Measurements from ENCODE around the gene CDC14A.
A peak's percentile ranks its signal among the peaks of the same experiment; 100 is the strongest.

Gene CDC14A, protein sequence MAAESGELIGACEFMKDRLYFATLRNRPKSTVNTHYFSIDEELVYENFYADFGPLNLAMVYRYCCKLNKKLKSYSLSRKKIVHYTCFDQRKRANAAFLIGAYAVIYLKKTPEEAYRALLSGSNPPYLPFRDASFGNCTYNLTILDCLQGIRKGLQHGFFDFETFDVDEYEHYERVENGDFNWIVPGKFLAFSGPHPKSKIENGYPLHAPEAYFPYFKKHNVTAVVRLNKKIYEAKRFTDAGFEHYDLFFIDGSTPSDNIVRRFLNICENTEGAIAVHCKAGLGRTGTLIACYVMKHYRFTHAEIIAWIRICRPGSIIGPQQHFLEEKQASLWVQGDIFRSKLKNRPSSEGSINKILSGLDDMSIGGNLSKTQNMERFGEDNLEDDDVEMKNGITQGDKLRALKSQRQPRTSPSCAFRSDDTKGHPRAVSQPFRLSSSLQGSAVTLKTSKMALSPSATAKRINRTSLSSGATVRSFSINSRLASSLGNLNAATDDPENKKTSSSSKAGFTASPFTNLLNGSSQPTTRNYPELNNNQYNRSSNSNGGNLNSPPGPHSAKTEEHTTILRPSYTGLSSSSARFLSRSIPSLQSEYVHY

DNA sequence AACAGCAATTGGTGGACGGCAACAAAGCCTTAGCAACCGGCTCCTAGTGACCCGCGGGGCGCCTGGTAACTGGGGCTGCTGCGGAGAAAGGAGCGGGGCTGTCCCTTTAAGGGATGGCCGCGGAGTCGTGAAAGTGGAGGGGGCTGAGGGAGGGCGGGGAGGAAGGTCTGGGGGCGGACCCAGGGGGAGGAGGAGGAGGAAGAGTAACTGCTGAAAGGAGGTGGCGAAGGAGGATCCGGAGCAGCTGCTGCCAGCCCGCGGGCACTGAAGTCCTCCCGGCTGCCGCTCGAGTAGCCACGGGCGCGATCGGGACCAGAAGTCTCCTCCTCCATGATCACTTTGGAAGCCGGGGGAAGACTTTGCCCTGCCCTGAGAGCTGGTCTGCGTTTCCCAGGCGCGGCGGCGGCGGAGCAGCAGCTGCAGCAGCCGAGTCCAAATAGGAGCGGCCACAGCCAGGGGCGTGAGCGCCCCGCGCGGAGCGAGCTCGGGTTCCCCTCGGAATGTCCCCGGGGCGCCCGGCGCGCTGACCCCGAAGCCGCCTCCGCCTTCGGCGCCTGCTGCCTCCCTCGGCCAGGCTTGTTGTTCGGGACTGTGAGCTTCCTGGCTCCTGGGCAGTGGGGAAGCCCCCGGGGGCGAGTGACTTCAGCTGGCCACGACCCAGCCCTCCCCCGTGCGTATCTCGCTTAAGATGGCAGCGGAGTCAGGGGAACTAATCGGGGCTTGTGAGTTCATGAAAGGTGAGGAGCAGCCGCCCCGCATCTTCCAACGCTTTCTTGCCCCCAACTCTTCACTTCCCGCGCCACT is at the start of gene CDC14A:
Gene CDC14A, plus strand, starts transcription at position 240 of the 804 bp plus-strand sequence. Its CDS starts 449 bp downstream, at position 689.
- Histone ChIP-seq H3K27ac (peak within 1 kb of the TSS; percentile 91), H2AFZ (ENCODE audit: low read depth) (peak within 1 kb of the TSS; percentile 84), H3K36me3 (ENCODE audit: insufficient read depth) (no peaks in the 10 kb centered on the region), H3K4me1 (ENCODE audit: low read depth, poor library complexity, severe bottlenecking) (peaks cover 24% of the 10 kb centered on the region), H3K9ac (peak within 1 kb of the TSS; percentile 53), H4K20me1 (ENCODE audit: insufficient read depth) (no peaks in the 10 kb centered on the region), H3K4me2 (peak within 1 kb of the TSS; percentile 82), H3K27me3 (ENCODE audit: insufficient read depth, low read depth) (no peaks in the 10 kb centered on the region), H3K4me3 (IDR thresholded peaks at IDR 0.05; ENCODE audit: insufficient read depth, low read depth, low read length) (peak within 1 kb of the TSS; percentile 55), H3K79me2 (ENCODE audit: insufficient read depth, low read depth) (0 out of 2 replicates have a peak, but pooled peaks cover 5% of the 10 kb centered on the region)
- TF ChIP-seq, protein P1, sequence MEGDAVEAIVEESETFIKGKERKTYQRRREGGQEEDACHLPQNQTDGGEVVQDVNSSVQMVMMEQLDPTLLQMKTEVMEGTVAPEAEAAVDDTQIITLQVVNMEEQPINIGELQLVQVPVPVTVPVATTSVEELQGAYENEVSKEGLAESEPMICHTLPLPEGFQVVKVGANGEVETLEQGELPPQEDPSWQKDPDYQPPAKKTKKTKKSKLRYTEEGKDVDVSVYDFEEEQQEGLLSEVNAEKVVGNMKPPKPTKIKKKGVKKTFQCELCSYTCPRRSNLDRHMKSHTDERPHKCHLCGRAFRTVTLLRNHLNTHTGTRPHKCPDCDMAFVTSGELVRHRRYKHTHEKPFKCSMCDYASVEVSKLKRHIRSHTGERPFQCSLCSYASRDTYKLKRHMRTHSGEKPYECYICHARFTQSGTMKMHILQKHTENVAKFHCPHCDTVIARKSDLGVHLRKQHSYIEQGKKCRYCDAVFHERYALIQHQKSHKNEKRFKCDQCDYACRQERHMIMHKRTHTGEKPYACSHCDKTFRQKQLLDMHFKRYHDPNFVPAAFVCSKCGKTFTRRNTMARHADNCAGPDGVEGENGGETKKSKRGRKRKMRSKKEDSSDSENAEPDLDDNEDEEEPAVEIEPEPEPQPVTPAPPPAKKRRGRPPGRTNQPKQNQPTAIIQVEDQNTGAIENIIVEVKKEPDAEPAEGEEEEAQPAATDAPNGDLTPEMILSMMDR (conservative IDR thresholded peaks at IDR 0.05; ENCODE audit: low read depth, low read length), result no peak

DNA sequence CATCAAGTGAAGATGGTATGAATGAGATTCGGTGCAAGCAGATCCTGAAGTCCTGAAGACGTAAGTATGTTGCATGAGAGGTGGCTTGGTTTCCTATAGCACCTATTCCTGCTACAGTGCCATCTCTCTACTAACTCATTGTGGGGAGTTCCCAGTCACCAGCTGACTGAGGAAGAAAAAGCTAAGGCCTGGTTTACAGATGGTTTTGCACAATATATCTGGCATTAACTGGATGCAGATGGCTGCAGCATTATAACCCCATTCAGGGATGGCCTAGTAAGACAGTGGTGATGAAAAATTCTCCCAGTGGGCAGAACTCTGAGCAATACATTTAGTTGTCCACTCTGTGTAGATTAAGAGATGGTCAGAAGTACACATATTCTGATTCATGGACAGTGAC is 49.6 kb upstream of the CDC14A start:
- no peaks in the 10 kb centered on the region for H3K27me3 ChIP-seq (ENCODE audit: insufficient read depth, low read depth)
- no peak overlapping the region for H3K9ac ChIP-seq
- no peaks in the 10 kb centered on the region for H3K79me2 ChIP-seq (ENCODE audit: insufficient read depth, low read depth)
- H3K27ac ChIP-seq, result no peak overlapping the region
- H2AFZ ChIP-seq (ENCODE audit: low read depth), result no peak overlapping the region
- no peaks in the 10 kb centered on the region for H3K36me3 ChIP-seq (ENCODE audit: insufficient read depth)
- no peaks in the 10 kb centered on the region for H3K4me1 ChIP-seq (ENCODE audit: low read depth, poor library complexity, severe bottlenecking)
- no peak overlapping the region for H3K4me2 ChIP-seq
- no peaks in the 10 kb centered on the region for H4K20me1 ChIP-seq (ENCODE audit: insufficient read depth)
- H3K4me3 ChIP-seq (IDR thresholded peaks at IDR 0.05; ENCODE audit: insufficient read depth, low read depth, low read length), result no peak overlapping the region
- TF ChIP-seq, protein P1 (conservative IDR thresholded peaks at IDR 0.05; ENCODE audit: low read depth, low read length), result no peak

DNA sequence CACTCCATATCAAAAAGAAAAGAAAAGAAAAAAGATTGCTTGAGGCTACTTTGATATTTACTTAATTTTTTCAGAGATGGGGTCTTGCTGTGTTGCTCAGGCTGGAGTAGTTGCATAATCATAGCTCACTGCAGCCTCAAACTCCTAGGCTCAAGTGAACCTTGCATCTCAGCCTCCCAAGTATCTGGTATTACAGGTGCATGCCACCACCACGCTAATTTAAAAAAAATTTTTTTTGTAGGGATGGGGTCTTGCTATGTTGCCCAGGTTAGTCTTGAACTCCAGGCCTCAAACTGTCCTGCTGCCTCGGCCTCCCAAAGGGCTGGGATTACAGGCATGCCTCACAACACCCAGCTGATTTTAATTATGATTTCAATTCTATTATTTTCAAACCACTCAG is 48.1 kb upstream of the CDC14A start:
- Histone ChIP-seq H3K79me2 (ENCODE audit: insufficient read depth, low read depth) (no peaks in the 10 kb centered on the region), H3K27ac (no peak overlapping the region), H3K36me3 (ENCODE audit: insufficient read depth) (no peaks in the 10 kb centered on the region), H3K4me3 (IDR thresholded peaks at IDR 0.05; ENCODE audit: insufficient read depth, low read depth, low read length) (no peak overlapping the region), H3K9ac (no peak overlapping the region), H3K4me2 (no peak overlapping the region), H2AFZ (ENCODE audit: low read depth) (no peak overlapping the region), H4K20me1 (ENCODE audit: insufficient read depth) (no peaks in the 10 kb centered on the region), H3K27me3 (ENCODE audit: insufficient read depth, low read depth) (no peaks in the 10 kb centered on the region), H3K4me1 (ENCODE audit: low read depth, poor library complexity, severe bottlenecking) (no peaks in the 10 kb centered on the region)
- TF ChIP-seq, protein P1 (conservative IDR thresholded peaks at IDR 0.05; ENCODE audit: low read depth, low read length), result no peak

DNA sequence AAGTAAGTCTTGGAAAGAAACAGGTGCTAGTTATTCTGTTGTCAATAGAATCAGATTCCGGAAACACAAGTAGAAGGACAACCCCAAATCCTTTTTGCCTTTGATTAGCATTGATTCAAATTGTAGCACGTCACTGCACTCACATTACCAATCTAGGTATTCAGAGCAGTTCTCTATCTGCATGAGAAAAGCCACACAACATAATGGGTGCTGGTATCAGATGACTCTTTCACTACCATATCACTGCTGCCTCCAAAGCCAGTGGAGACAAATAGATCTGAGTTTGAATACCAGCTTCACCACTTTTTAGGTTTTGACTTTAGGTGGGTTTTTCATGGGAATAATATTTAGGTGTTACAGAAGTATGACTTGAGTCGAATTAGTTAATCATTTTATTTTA is 47.4 kb upstream of the CDC14A start:
- no peaks in the 10 kb centered on the region for H3K79me2 ChIP-seq (ENCODE audit: insufficient read depth, low read depth)
- no peak overlapping the region for H3K4me2 ChIP-seq
- H3K27me3 ChIP-seq (ENCODE audit: insufficient read depth, low read depth), result no peaks in the 10 kb centered on the region
- no peak overlapping the region for H3K9ac ChIP-seq
- no peak overlapping the region for H2AFZ ChIP-seq (ENCODE audit: low read depth)
- no peaks in the 10 kb centered on the region for H4K20me1 ChIP-seq (ENCODE audit: insufficient read depth)
- no peaks in the 10 kb centered on the region for H3K36me3 ChIP-seq (ENCODE audit: insufficient read depth)
- no peak overlapping the region for H3K27ac ChIP-seq
- TF ChIP-seq, protein P1 (conservative IDR thresholded peaks at IDR 0.05; ENCODE audit: low read depth, low read length), result no peak
- no peak overlapping the region for H3K4me3 ChIP-seq (IDR thresholded peaks at IDR 0.05; ENCODE audit: insufficient read depth, low read depth, low read length)
- no peaks in the 10 kb centered on the region for H3K4me1 ChIP-seq (ENCODE audit: low read depth, poor library complexity, severe bottlenecking)
